WTC11 (cell line): ENCODE data around the gene SYPL2. TPM values are rescaled to one million over a fixed set of nuclear protein-coding genes. Genes with fewer than 3 reads are reported as not detected.

Experiments used
- ATAC-seq: fragments of 200-7000 bp; cut with Tn5 transposase; 2 replicates; pipeline ENCODE4 v1.10.0; 2021; ENCODE audit warnings: mild to moderate bottlenecking, moderate library complexity
- CTCF ChIA-PET: fragments of 300-600 bp; sonication (Branson Sonifier 250); formaldehyde crosslinking; loops from one replicate; lab custom pipeline; 2021; ENCODE audit warnings: antibody characterized with exemption; lab: Charles Lee
- POLR2A ChIA-PET: fragments of 350-600 bp; sonication (Branson Sonifier 250); formaldehyde crosslinking; loops from one replicate; lab custom pipeline; 2021; ENCODE audit warnings: antibody characterized with exemption; lab: Charles Lee
- DNase-seq: peaks from one replicate; pipeline ENCODE4 v3.0.0; 2021; ENCODE audit warnings: low spot score
- H3K27ac Mint-ChIP-seq: 2 replicates; pipeline ENCODE4 v1.8.0; 2021; ENCODE audit warnings: mixed read lengths
- H3K27me3 Mint-ChIP-seq: 2 replicates; pipeline ENCODE4 v1.8.0; 2021; ENCODE audit warnings: low read depth, mild to moderate bottlenecking, moderate library complexity, mixed read lengths
- H3K36me3 Mint-ChIP-seq: 2 replicates; pipeline ENCODE4 v1.8.0; 2021; ENCODE audit warnings: mixed read lengths
- H3K4me1 Mint-ChIP-seq: 2 replicates; pipeline ENCODE4 v1.8.0; 2022; ENCODE audit warnings: mixed read lengths
- H3K4me3 Mint-ChIP-seq: 2 replicates; pipeline ENCODE4 v1.8.0; 2021; ENCODE audit warnings: mild to moderate bottlenecking, moderate library complexity, mixed read lengths
- H3K9me3 Mint-ChIP-seq: 2 replicates; pipeline ENCODE4 v1.8.0; 2021; ENCODE audit warnings: mixed read lengths
- CREB1 ChIP-seq: sonication (generic); formaldehyde crosslinking; IDR thresholded peaks from 2 replicates; pipeline ENCODE4 v1.8.0; 2023; ENCODE audit warnings: mild to moderate bottlenecking, missing genetic modification reagents
- IRF2 ChIP-seq: sonication (generic); formaldehyde crosslinking; IDR thresholded peaks from 2 replicates; pipeline ENCODE4 v1.8.0; 2022; ENCODE audit warnings: low read depth, missing genetic modification reagents, borderline replicate concordance
- KAT7 ChIP-seq: sonication (generic); formaldehyde crosslinking; IDR thresholded peaks from 2 replicates; pipeline ENCODE4 v1.8.1; 2023; ENCODE audit warnings: missing genetic modification reagents, mild to moderate bottlenecking, borderline replicate concordance
- RORB ChIP-seq: fragments of 250-450 bp; sonication (Bioruptor Pico); IDR thresholded peaks from 2 replicates; pipeline ENCODE4 v1.9.0; 2021; ENCODE audit warnings: mild to moderate bottlenecking
- SOX15 ChIP-seq: fragments of 250-450 bp; sonication (Bioruptor Pico); IDR thresholded peaks from 2 replicates; pipeline ENCODE4 v1.9.0; 2021; ENCODE audit warnings: mild to moderate bottlenecking
- TEAD4 ChIP-seq: sonication (generic); formaldehyde crosslinking; IDR thresholded peaks from 2 replicates; pipeline ENCODE4 v1.8.0; 2022; ENCODE audit warnings: mild to moderate bottlenecking, missing genetic modification reagents
- ZBTB21 ChIP-seq: sonication (generic); formaldehyde crosslinking; IDR thresholded peaks from 2 replicates; pipeline ENCODE4 v1.8.1; 2023; ENCODE audit warnings: mild to moderate bottlenecking, missing genetic modification reagents, borderline replicate concordance
- ZNF219 ChIP-seq: sonication (generic); formaldehyde crosslinking; IDR thresholded peaks from 2 replicates; pipeline ENCODE4 v1.8.0; 2023; ENCODE audit warnings: missing genetic modification reagents, mild to moderate bottlenecking, borderline replicate concordance
- ZNF263 ChIP-seq: sonication (generic); formaldehyde crosslinking; IDR thresholded peaks from 2 replicates; pipeline ENCODE4 v1.8.1; 2022; ENCODE audit warnings: low read depth, mild to moderate bottlenecking, moderate library complexity, missing genetic modification reagents
- ZNF423 ChIP-seq: fragments of 250-450 bp; sonication (Bioruptor Pico); IDR thresholded peaks from 2 replicates; pipeline ENCODE4 v2.1.2; 2022; ENCODE audit warnings: mild to moderate bottlenecking, moderate library complexity
- ZNF671 ChIP-seq: fragments of 250-450 bp; sonication (Bioruptor Pico); IDR thresholded peaks from 2 replicates; pipeline ENCODE4 v1.8.0; 2021; ENCODE audit warnings: mild to moderate bottlenecking
- total RNA-seq: library from RNA; stranded (reverse); gene quantifications from 3 replicates; pipeline ENCODE4 v1.2.3, GENCODE V29; 2021
- TF ChIP-seq, protein P1 (sequence below): sonication (generic); formaldehyde crosslinking; IDR thresholded peaks from 2 replicates; pipeline ENCODE4 v1.8.0; 2022; ENCODE audit warnings: mild to moderate bottlenecking, missing genetic modification reagents
- TF ChIP-seq, protein P2 (sequence below): fragments of 250-450 bp; sonication (Bioruptor Pico); IDR thresholded peaks from 2 replicates; pipeline ENCODE4 v2.1.2; 2022; ENCODE audit warnings: mild to moderate bottlenecking, moderate library complexity
- TF ChIP-seq, protein P3 (sequence below): sonication (generic); formaldehyde crosslinking; conservative IDR thresholded peaks from 2 replicates; pipeline ENCODE4 v1.8.1; 2023; ENCODE audit warnings: mild to moderate bottlenecking, low read depth, missing genetic modification reagents, moderate library complexity
- TF ChIP-seq, protein P4 (sequence below): sonication (generic); formaldehyde crosslinking; IDR thresholded peaks from 2 replicates; pipeline ENCODE4 v1.8.0; 2022; ENCODE audit warnings: missing genetic modification reagents
- TF ChIP-seq, protein P5 (sequence below): sonication (generic); formaldehyde crosslinking; IDR thresholded peaks from 2 replicates; pipeline ENCODE4 v1.8.1; 2022; ENCODE audit warnings: low read depth, mild to moderate bottlenecking, moderate library complexity, missing genetic modification reagents, borderline replicate concordance
- TF ChIP-seq, protein P6 (sequence below): sonication (generic); formaldehyde crosslinking; conservative IDR thresholded peaks from 2 replicates; pipeline ENCODE4 v1.8.1; 2022; ENCODE audit warnings: mild to moderate bottlenecking, missing genetic modification reagents
- TF ChIP-seq, protein P7 (sequence below): sonication (generic); formaldehyde crosslinking; IDR thresholded peaks from 2 replicates; pipeline ENCODE4 v1.8.1; 2023; ENCODE audit warnings: mild to moderate bottlenecking, missing genetic modification reagents
- TF ChIP-seq, protein P8 (sequence below): sonication (generic); formaldehyde crosslinking; IDR thresholded peaks from 2 replicates; pipeline ENCODE4 v1.8.1; 2022; ENCODE audit warnings: missing genetic modification reagents, borderline replicate concordance

SYPL2 gene
- total RNA-seq, 1 experiment from 2014 or later, result 3.7 TPM

DNA sequence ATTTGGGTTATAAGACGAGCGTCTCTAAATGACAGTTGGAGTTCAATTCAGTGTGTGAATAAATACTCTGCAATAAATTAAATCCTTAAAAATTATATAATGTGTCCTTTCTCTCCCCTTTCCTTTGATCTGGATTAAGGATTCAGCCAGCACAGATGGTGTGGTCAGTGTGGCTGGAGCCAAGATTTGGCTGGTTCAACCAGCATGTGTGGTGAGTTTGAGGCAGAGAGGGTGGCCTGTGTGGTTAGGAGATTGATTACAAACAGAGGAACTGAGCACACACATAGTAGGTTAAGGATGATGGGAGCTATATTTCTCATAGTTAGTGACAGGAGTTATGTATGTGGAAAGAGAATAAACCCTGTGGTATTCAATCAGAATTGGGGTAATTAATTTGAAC, 57.4 kb downstream of the SYPL2 start (continued):
- TF ChIP-seq, protein P1, sequence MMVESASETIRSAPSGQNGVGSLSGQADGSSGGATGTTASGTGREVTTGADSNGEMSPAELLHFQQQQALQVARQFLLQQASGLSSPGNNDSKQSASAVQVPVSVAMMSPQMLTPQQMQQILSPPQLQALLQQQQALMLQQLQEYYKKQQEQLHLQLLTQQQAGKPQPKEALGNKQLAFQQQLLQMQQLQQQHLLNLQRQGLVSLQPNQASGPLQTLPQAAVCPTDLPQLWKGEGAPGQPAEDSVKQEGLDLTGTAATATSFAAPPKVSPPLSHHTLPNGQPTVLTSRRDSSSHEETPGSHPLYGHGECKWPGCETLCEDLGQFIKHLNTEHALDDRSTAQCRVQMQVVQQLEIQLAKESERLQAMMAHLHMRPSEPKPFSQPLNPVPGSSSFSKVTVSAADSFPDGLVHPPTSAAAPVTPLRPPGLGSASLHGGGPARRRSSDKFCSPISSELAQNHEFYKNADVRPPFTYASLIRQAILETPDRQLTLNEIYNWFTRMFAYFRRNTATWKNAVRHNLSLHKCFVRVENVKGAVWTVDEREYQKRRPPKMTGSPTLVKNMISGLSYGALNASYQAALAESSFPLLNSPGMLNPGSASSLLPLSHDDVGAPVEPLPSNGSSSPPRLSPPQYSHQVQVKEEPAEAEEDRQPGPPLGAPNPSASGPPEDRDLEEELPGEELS (CRISPR knock-in tag), result no peak
- no peak for TF ChIP-seq ZNF263 (CRISPR knock-in tag)

DNA sequence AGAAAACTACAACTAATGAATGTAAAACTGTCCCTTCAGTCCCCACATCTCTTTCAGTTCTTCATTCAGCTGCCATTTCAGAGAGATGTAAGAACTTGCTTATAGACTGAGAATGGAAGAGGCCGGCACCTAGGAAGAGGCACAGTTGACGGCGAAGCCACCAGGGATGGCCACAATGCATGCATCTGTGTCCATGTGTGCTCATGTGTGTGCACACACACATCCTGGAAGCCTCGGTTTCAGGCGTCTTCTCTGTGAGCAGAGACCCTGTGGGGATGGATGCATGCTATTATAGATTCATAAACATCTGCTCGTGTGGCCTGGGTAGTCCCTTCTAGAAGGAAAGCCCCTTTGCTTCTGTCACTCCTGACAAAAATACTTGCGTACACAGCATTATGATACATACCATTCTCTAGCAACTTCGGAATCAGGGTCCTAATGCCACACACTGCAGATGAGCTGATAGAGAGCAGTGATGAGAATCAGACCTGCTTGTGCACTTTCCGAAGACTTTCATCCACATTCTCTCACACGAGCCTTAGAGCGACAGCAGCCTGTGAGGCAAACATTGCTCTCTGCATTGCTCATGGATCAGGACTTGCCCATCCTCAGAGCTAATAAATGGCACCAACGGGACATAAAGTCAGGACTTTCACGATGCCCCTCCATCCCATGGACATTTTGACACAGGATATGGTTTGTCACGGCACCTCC, 60.9 kb downstream of the SYPL2 start:
- Mint-ChIP-seq H3K27ac (no peak overlapping the region), H3K27me3 (peaks cover 13% of the 10 kb centered on the region), H3K9me3 (peaks cover 7% of the 10 kb centered on the region), H3K4me1 (peaks cover 6% of the 10 kb centered on the region), H3K4me3 (no peak overlapping the region), H3K36me3 (no peaks in the 10 kb centered on the region)
- ChIA-PET POLR2A (no interaction called here), CTCF (interaction anchor here (1.4 to 16.4 kb wide), 2 partner anchors 33 to 103 kb away, joined by 3 to 740 read pairs; partner anchors contain the start of gene CYB561D1)
- TF ChIP-seq, protein P2, sequence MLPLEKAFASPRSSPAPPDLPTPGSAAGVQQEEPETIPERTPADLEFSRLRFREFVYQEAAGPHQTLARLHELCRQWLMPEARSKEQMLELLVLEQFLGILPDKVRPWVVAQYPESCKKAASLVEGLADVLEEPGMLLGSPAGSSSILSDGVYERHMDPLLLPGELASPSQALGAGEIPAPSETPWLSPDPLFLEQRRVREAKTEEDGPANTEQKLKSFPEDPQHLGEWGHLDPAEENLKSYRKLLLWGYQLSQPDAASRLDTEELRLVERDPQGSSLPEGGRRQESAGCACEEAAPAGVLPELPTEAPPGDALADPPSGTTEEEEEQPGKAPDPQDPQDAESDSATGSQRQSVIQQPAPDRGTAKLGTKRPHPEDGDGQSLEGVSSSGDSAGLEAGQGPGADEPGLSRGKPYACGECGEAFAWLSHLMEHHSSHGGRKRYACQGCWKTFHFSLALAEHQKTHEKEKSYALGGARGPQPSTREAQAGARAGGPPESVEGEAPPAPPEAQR (CRISPR knock-in tag), result no peak
- TF ChIP-seq, protein P3, sequence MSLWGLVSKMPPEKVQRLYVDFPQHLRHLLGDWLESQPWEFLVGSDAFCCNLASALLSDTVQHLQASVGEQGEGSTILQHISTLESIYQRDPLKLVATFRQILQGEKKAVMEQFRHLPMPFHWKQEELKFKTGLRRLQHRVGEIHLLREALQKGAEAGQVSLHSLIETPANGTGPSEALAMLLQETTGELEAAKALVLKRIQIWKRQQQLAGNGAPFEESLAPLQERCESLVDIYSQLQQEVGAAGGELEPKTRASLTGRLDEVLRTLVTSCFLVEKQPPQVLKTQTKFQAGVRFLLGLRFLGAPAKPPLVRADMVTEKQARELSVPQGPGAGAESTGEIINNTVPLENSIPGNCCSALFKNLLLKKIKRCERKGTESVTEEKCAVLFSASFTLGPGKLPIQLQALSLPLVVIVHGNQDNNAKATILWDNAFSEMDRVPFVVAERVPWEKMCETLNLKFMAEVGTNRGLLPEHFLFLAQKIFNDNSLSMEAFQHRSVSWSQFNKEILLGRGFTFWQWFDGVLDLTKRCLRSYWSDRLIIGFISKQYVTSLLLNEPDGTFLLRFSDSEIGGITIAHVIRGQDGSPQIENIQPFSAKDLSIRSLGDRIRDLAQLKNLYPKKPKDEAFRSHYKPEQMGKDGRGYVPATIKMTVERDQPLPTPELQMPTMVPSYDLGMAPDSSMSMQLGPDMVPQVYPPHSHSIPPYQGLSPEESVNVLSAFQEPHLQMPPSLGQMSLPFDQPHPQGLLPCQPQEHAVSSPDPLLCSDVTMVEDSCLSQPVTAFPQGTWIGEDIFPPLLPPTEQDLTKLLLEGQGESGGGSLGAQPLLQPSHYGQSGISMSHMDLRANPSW (CRISPR knock-in tag), result no peak
- TF ChIP-seq, protein P4, sequence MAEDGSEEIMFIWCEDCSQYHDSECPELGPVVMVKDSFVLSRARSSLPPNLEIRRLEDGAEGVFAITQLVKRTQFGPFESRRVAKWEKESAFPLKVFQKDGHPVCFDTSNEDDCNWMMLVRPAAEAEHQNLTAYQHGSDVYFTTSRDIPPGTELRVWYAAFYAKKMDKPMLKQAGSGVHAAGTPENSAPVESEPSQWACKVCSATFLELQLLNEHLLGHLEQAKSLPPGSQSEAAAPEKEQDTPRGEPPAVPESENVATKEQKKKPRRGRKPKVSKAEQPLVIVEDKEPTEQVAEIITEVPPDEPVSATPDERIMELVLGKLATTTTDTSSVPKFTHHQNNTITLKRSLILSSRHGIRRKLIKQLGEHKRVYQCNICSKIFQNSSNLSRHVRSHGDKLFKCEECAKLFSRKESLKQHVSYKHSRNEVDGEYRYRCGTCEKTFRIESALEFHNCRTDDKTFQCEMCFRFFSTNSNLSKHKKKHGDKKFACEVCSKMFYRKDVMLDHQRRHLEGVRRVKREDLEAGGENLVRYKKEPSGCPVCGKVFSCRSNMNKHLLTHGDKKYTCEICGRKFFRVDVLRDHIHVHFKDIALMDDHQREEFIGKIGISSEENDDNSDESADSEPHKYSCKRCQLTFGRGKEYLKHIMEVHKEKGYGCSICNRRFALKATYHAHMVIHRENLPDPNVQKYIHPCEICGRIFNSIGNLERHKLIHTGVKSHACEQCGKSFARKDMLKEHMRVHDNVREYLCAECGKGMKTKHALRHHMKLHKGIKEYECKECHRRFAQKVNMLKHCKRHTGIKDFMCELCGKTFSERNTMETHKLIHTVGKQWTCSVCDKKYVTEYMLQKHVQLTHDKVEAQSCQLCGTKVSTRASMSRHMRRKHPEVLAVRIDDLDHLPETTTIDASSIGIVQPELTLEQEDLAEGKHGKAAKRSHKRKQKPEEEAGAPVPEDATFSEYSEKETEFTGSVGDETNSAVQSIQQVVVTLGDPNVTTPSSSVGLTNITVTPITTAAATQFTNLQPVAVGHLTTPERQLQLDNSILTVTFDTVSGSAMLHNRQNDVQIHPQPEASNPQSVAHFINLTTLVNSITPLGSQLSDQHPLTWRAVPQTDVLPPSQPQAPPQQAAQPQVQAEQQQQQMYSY (CRISPR knock-in tag), result no peak
- TF ChIP-seq, protein P5, sequence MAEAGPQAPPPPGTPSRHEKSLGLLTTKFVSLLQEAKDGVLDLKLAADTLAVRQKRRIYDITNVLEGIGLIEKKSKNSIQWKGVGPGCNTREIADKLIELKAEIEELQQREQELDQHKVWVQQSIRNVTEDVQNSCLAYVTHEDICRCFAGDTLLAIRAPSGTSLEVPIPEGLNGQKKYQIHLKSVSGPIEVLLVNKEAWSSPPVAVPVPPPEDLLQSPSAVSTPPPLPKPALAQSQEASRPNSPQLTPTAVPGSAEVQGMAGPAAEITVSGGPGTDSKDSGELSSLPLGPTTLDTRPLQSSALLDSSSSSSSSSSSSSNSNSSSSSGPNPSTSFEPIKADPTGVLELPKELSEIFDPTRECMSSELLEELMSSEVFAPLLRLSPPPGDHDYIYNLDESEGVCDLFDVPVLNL, result no peak
- TF ChIP-seq CREB1 (no peak), ZBTB21 (CRISPR knock-in tag) (no peak), ZNF671 (CRISPR knock-in tag) (no peak), IRF2 (CRISPR knock-in tag) (no peak), TEAD4 (CRISPR knock-in tag) (no peak), ZNF219 (CRISPR knock-in tag) (no peak), RORB (CRISPR knock-in tag) (no peak), KAT7 (CRISPR knock-in tag) (no peak), SOX15 (CRISPR knock-in tag) (no peak), ZNF423 (CRISPR knock-in tag) (no peak)
- TF ChIP-seq, protein P6, sequence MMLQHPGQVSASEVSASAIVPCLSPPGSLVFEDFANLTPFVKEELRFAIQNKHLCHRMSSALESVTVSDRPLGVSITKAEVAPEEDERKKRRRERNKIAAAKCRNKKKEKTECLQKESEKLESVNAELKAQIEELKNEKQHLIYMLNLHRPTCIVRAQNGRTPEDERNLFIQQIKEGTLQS (CRISPR knock-in tag), result no peak
- TF ChIP-seq, protein P7, sequence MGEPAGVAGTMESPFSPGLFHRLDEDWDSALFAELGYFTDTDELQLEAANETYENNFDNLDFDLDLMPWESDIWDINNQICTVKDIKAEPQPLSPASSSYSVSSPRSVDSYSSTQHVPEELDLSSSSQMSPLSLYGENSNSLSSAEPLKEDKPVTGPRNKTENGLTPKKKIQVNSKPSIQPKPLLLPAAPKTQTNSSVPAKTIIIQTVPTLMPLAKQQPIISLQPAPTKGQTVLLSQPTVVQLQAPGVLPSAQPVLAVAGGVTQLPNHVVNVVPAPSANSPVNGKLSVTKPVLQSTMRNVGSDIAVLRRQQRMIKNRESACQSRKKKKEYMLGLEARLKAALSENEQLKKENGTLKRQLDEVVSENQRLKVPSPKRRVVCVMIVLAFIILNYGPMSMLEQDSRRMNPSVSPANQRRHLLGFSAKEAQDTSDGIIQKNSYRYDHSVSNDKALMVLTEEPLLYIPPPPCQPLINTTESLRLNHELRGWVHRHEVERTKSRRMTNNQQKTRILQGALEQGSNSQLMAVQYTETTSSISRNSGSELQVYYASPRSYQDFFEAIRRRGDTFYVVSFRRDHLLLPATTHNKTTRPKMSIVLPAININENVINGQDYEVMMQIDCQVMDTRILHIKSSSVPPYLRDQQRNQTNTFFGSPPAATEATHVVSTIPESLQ (CRISPR knock-in tag), result no peak
- TF ChIP-seq, protein P8, sequence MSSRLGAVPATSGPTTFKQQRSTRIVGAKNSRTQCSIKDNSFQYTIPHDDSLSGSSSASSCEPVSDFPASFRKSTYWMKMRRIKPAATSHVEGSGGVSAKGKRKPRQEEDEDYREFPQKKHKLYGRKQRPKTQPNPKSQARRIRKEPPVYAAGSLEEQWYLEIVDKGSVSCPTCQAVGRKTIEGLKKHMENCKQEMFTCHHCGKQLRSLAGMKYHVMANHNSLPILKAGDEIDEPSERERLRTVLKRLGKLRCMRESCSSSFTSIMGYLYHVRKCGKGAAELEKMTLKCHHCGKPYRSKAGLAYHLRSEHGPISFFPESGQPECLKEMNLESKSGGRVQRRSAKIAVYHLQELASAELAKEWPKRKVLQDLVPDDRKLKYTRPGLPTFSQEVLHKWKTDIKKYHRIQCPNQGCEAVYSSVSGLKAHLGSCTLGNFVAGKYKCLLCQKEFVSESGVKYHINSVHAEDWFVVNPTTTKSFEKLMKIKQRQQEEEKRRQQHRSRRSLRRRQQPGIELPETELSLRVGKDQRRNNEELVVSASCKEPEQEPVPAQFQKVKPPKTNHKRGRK (CRISPR knock-in tag), result no peak
- DNase-seq (no peak), ATAC-seq (no peak)
